ENCODE results near the gene TRIP10.

GRCh38 chr19:6694147-6694815 is 45.2 kb upstream of the TRIP10 start:
- TF ChIP-seq TAF1 (IDR thresholded peaks at IDR 0.05; ENCODE audit: borderline replicate concordance, low read depth, low read length) (no peak), POLR2AphosphoS5 (IDR thresholded peaks at IDR 0.05; ENCODE audit: low read depth, low read length) (no peak), POLR2A (IDR thresholded peaks at IDR 0.05; ENCODE audit: low read depth, low read length) (no peak)
